Activated gamma-delta T cell treated with anti-CD3 and anti-CD28 coated beads, Interleukin-2, amount 50 U/mL, for 16 hours (primary cell): ENCODE measurements around the gene MIR17HG.
"Not testable (repeated sequence)": the region's sequence is repeated elsewhere in the genome, so short reads cannot be mapped to it uniquely, and the experiment has no call there.

Experiments used
- DNase-seq: peaks from one replicate; pipeline ENCODE4 v3.0.0-alpha.2; 2020; ENCODE audit warnings: low read depth

MIR17HG gene

GRCh38 chr13:91347202-91347995, at the start of gene MIR17HG:
TSS of gene MIR17HG (plus strand) at chr13:91347687.
- peak; percentile 70 for DNase-seq

DNA sequence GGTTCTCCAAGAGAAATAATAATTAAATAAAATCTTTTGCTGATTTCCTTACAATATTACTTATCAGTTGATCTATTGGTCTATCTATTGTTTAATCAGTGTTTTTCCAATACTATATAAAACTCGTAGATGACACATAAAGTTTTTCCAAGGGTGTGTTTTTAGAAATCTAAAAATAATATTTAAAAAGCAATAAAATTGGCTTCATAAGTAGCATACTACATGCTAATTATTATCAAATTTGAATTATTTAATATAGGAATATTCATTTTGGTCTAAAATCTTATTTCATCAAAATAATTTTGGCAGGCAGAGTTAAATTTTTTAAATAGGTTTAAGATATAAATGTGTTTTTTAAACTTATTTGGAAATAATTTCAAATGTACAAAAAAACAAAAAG, 49.4 kb upstream of the MIR17HG start:
- DNase-seq = no peak

DNA sequence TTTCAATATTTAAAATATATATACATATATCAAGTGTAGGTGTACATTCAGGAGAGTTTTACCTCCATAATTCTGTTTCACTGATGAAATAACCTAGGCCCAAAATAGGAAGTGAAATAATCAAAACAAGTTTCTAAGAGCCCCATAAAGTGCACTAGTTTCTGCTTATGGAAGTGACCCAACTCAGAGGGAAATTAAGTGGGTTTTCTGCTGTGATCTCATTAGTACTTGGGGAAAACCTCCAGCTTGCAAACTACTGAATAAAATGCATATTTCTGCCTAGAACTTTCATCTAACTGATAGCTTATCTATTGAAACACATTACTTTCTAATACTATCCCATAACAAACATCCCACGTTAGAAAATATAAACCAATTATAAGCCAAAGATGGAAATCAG, 45.4 kb upstream of the MIR17HG start:
- DNase-seq = no peak

GRCh38 chr13:91303031-91303430, 44.5 kb upstream of the MIR17HG start:
- no peak for DNase-seq

DNA sequence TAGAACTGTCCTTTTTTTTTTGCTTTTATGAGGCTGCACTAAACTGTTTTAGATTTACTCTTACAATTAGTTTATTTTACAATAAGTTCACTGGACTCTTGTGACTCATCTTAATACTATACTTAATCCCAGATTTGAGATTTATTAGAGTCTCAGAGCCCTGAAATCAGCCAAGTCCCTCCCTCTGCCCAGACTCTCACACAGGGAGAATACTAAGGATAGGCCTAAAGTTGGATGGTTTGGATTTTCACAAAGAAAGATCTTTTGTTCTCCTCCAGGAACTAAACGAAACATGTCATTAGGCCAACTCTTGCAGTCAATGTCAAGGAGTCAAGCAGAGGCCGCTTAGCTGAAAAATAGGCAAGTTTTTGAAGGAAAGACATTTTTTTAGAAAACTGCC, 42.7 kb upstream of the MIR17HG start:
- no peak for DNase-seq

DNA sequence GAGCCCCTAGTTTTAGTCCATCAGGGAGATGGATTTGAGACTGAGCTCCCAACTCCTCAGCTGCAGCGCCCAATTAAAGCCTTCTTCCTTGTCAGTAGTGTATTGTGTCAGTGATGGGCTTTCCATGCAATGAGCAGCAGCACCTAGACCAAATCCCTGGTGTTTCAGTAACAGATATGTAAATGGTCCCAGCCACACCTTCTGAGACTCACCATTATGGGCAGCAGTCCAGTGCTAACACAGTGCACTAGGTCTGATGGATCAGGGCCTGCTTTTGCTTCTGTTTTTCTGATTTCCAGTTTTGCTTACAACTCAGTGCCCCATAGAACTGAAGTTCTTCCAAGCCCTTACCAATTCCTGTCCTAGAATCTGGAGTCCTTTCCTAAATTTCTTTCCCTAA, 41.8 kb upstream of the MIR17HG start:
- DNase-seq = no peak

- DNase-seq = no peak
Measured at GRCh38 chr13:91307887-91308286, 39.6 kb upstream of the MIR17HG start.

- no peak for DNase-seq
Measured at GRCh38 chr13:91308299-91308698, 39.2 kb upstream of the MIR17HG start.

DNA sequence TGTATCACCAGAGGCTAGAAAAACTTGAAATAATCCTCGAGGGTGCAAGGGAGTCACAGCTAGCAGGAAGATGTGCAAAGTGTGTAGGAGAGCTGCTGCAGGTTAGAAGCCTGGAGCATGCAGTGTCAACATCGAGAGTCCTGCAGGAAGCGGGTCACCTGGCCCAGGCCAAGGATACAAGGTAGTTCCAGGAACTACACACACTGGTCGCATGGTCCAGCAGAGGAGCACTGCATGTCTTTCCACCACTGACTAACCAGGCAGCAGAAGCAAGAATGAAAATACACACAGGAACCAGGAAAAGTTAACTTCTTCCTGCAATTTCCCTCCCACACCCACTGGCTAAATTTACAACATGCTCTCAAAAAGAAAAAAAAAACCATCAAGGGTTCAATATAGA, 36.0 kb upstream of the MIR17HG start:
- DNase-seq = no peak

DNA sequence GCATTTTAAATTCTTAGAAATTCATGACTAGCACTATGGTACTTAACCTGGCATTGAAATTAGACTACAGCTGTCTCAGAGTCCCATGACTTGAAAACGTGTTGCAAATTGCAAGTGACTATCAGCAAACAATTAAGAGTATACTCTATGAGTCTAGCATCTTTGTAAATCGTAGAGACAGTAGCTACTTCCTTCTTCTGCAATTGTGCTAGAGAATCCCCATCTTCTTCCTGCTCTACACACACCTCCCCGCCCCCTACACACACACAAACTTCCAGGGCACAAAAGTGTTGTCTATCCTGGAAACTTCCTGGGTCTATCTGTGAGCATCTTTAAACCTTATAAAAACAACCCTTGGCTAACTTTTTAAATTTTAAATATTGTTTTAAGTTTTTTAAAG, 35.2 kb upstream of the MIR17HG start:
- no peak for DNase-seq

DNA sequence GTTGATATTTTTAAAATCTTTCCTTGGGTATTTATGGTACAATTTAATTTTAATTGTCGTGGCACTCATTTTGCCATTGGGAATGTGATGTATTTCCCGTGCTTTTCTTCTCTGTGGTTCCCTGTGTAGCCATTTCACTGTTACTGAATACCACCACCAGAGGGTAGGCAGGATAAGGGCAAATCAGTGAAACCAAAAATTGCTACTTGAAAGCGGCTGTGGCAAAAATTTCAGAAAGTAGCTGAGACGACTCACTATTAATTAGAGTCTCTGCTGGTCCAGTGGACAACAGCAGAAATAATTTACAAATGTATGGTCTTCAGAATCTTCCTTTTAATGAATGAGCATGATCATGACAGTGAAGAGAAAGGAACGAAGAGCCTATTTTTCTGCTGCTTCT, 34.4 kb upstream of the MIR17HG start:
- DNase-seq = peak; percentile 7

GRCh38 chr13:91313581-91313980, 33.9 kb upstream of the MIR17HG start:
- DNase-seq = no peak

DNA sequence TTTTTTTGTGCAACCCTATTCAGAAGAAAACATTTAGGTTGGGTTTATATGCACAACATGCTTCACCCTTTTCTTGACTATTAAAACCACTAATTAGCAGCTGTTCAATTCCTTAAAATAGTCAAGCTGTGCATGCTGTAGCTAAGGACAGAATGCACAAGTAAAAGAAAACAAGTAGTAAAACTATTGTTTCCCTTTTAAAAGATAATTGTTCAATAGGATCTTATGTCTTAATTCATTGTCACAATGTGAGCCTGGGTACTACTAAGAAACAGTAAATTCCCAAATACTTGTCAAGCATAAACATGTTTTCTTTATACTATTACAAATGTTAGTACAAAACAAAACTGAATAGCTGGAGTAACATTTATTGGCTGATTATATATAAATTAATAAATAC, 32.6 kb upstream of the MIR17HG start:
- no peak for DNase-seq

DNA sequence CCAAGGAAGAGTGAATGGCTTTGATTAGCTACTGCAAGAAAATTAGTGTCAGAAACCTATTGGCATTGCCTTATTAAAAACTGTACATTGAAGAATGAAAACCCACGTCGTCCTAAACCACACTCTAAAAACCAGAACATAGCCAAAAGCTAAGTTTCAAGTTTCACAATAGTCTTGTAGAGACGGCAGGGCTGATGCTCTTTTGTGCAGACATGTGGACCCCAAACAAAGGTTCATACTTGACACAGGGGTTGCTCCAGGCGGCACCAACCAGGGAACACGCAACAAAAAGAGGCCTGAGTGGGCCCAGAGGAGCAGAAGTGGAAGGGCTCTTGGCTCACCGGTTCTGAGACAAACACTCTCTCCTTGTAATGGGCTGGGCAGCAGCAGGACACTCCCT, 28.6 kb upstream of the MIR17HG start:
- DNase-seq = no peak

GRCh38 chr13:91319996-91320395, 27.5 kb upstream of the MIR17HG start:
- no peak for DNase-seq

GRCh38 chr13:91320990-91321389, 26.5 kb upstream of the MIR17HG start:
- not testable (repeated sequence) for DNase-seq

- DNase-seq = no peak
Measured at GRCh38 chr13:91323349-91323748, 24.1 kb upstream of the MIR17HG start.

DNA sequence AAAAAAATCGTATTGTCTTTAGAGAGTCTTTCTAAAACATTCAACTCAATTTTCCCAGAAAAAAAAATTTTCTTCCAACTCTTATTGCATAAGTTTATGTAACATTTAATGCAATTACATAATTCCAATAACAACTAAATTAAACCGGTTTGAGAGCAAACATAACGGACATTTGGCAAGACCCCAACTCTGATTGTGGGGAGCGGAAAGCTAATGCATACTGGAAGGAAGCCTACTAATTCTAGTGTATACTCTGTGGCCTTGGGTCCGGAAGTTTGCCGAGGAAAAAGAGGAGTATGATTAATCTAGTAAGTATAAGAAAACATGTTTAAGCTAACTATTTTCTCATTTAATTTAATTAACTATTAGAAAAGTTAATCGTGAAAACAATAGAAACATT, 21.3 kb upstream of the MIR17HG start:
- no peak for DNase-seq

GRCh38 chr13:91328726-91329125, 18.8 kb upstream of the MIR17HG start:
- DNase-seq = no peak

DNA sequence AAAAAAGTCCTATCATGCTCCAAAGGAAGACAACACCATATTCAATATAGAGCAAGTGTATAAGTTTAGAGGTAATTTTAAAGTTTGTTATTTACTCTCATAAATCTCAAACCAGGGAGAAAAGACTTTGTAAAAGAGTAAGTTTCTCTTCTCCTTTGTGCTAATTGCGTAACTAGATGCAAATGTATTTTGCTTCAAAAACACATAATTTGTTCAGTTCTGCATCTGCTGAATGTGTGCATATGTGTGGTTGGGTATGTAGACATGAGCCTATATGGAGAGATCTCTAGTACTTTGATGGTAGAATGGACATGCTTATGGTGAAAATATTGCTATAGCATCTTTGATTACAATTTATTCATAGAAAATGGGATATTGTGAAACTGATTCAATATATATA, 17.8 kb upstream of the MIR17HG start:
- no peak for DNase-seq

- no peak for DNase-seq
Measured at GRCh38 chr13:91331047-91331915, 16.2 kb upstream of the MIR17HG start.

DNA sequence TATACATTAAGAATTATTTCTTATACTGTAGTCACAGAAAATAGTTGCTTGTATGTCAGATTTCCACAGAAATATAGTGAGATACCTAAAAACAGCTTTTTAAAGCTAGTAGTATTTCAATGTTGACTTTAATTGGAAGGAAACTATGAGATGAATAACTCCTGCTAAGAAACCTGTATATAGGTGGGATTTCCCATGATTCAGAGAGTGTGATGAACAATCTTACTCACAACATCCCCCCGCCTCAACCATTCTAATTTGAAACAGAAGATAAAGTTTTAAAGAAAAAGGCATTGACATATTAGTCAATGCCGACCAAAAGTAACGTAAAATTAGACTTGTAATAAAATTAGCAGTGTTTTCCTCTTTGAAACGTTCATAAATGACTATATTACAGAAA, 1.4 kb upstream of the MIR17HG start:
- DNase-seq = no peak

- peak; percentile 43 for DNase-seq
Measured at GRCh38 chr13:91346850-91347201, 661 bp upstream of the MIR17HG start.
